ENCODE results near the gene IQUB. TPM values are rescaled to one million over a fixed set of nuclear protein-coding genes. Genes with fewer than 3 reads are reported as not detected.
"Not testable (repeated sequence)": the region's sequence is repeated elsewhere in the genome, so short reads cannot be mapped to it uniquely, and the experiment has no call there.

The IQUB gene
- total and polyA plus RNA-seq, 2 donors (not counting 3 experiments of a cell fraction or from before 2014, with no cell fraction given), result 0.01 TPM; not detected in 1

- TF ChIP-seq GATA2 (IDR thresholded peaks at IDR 0.05; ENCODE audit: insufficient read depth, insufficient read length, low read depth, low read length), result no peak
- no peaks in the 10 kb centered on the region for H4K20me1 ChIP-seq (replicated peaks; ENCODE audit: control insufficient read depth, extremely low read depth, insufficient read depth, low read length)
- FAIRE-seq, result no peak
- no peak overlapping the region for H2AFZ ChIP-seq (ENCODE audit: low read depth, low read length)
- intact Hi-C loops (cut with micrococcal nuclease), result no loop called here
- DNase-seq (ENCODE audit: low read depth, low spot score), result peak; percentile 29
- no peak overlapping the region for H3K27ac ChIP-seq (ENCODE audit: insufficient read depth, low read depth, low read length)
- no peaks in the 10 kb centered on the region for H3K36me3 ChIP-seq (ENCODE audit: control insufficient read depth in 2 of 2, extremely low read depth in 1 of 2, insufficient read depth in 2 of 2, low read length in 2 of 2)
- dilution Hi-C loops (cut with MboI; ENCODE audit: extremely low pct_ligation_motif_present, low sequenced_read_pairs), result no loop called here
- no peak overlapping the region for H3K4me3 ChIP-seq (replicated peaks in 1 of 3; ENCODE audit: insufficient read depth in 1 of 3, low read depth in 1 of 3, low read length in 3 of 3)
- no peaks in the 10 kb centered on the region for H3K27me3 ChIP-seq (ENCODE audit: control insufficient read depth in 2 of 2, insufficient read depth in 2 of 2, low read length in 2 of 2)
- H3K4me2 ChIP-seq (ENCODE audit: insufficient read depth, low read length), result no peak overlapping the region
- ChIA-PET POLR2A (no interaction called here), CTCF (interaction anchor here (1.1 kb wide), 1 partner anchor 11 kb away, joined by 3 read pairs; no protein-coding TSS in a partner anchor)
- no peak overlapping the region for H3K9ac ChIP-seq (replicated peaks; ENCODE audit: extremely low read depth, insufficient read depth, low read length)
- no TSS peak for BruUV-seq (replicated peaks)
- H3K9me3 ChIP-seq (replicated peaks; ENCODE audit: control insufficient read depth, insufficient read depth, low read length), result no peaks in the 10 kb centered on the region
- H3K79me2 ChIP-seq (ENCODE audit: control insufficient read depth, insufficient read depth, low read length), result no peaks in the 10 kb centered on the region
- no peaks in the 10 kb centered on the region for H3K4me1 ChIP-seq (ENCODE audit: control insufficient read depth, extremely low read depth, insufficient read depth, low read length)
- H3K9me1 ChIP-seq (replicated peaks; ENCODE audit: control insufficient read depth, extremely low read depth, insufficient read depth, low read length), result no peaks in the 10 kb centered on the region
Observed at GRCh38 chr7:123410273-123410904, 124.0 kb downstream of the IQUB start.

GRCh38 chr7:123407951-123408350 is 126.4 kb downstream of the IQUB start:
- POLR2A ChIA-PET; H3K4me1 ChIP-seq (ENCODE audit: control insufficient read depth, extremely low read depth, insufficient read depth, low read length); H3K36me3 ChIP-seq (ENCODE audit: control insufficient read depth in 2 of 2, extremely low read depth in 1 of 2, insufficient read depth in 2 of 2, low read length in 2 of 2); H3K9me3 ChIP-seq (replicated peaks; ENCODE audit: control insufficient read depth, insufficient read depth, low read length); H4K20me1 ChIP-seq (replicated peaks; ENCODE audit: control insufficient read depth, extremely low read depth, insufficient read depth, low read length); intact Hi-C loops (cut with micrococcal nuclease); H3K9ac ChIP-seq (replicated peaks; ENCODE audit: extremely low read depth, insufficient read depth, low read length); H2AFZ ChIP-seq (ENCODE audit: low read depth, low read length); H3K27ac ChIP-seq (ENCODE audit: insufficient read depth, low read depth, low read length); H3K9me1 ChIP-seq (replicated peaks; ENCODE audit: control insufficient read depth, extremely low read depth, insufficient read depth, low read length); H3K4me2 ChIP-seq (ENCODE audit: insufficient read depth, low read length); CTCF ChIA-PET; H3K4me3 ChIP-seq (replicated peaks in 1 of 3; ENCODE audit: insufficient read depth in 1 of 3, low read depth in 1 of 3, low read length in 3 of 3); dilution Hi-C loops (cut with MboI; ENCODE audit: extremely low pct_ligation_motif_present, low sequenced_read_pairs); BruUV-seq (replicated peaks); H3K27me3 ChIP-seq (ENCODE audit: control insufficient read depth in 2 of 2, insufficient read depth in 2 of 2, low read length in 2 of 2); H3K79me2 ChIP-seq (ENCODE audit: control insufficient read depth, insufficient read depth, low read length); DNase-seq (ENCODE audit: low read depth, low spot score): not testable (repeated sequence)
- peak; percentile 68 for FAIRE-seq

Small RNA genes lying within 50 kb of the gene (small RNA-seq; reads per million reads assigned to genes)
- gene RNU6-296P (ENCODE audit: insufficient read depth, insufficient read length, low read depth, low replicate concordance), result not detected

Other genes with a start within 250 kb of the IQUB start
- 57.6 and 62.3 TPM in 2 replicates for gene NDUFA5, start 23.2 kb upstream of the IQUB start, total RNA-seq
- 3.6 and 6.2 TPM in 2 replicates for gene NDUFA5, start 23.2 kb upstream of the IQUB start, polyA plus RNA-seq
- gene ASB15, start 67.2 kb upstream of the IQUB start, total RNA-seq, result not detected in 2 replicates
- gene ASB15, start 67.2 kb upstream of the IQUB start, polyA plus RNA-seq, result not detected in 2 replicates
- not detected in 2 replicates for gene LMOD2, start 121.3 kb upstream of the IQUB start, total RNA-seq
- not detected in 2 replicates for gene LMOD2, start 121.3 kb upstream of the IQUB start, polyA plus RNA-seq
- 22.1 and 24.0 TPM in 2 replicates for gene WASL, start 214.4 kb upstream of the IQUB start, total RNA-seq
- 4.1 and 5.2 TPM in 2 replicates for gene WASL, start 214.4 kb upstream of the IQUB start, polyA plus RNA-seq

Data from endothelial cell of umbilical vein (primary cell).